Measurements from ENCODE around the gene COL6A3. TPM values are rescaled to one million over a fixed set of nuclear protein-coding genes. Genes with fewer than 3 reads are reported as not detected.

COL6A3 gene
- total RNA-seq, 1 experiment from 2014 or later: 0.57 TPM

GRCh38 chr2:237423891-237424290 is 9.9 kb upstream of the COL6A3 start:
- BruUV-seq (replicated peaks): no TSS peak
- no peaks in the 10 kb centered on the region for H3K9me3 ChIP-seq (ENCODE audit: insufficient read depth, low read depth)
- no peaks in the 10 kb centered on the region; the same call in 1 of the 2 replicates for H3K4me1 ChIP-seq (replicated peaks; ENCODE audit: insufficient read depth)
- H3K36me3 ChIP-seq (ENCODE audit: low read depth): no peaks in the 10 kb centered on the region
- no peak overlapping the region for H3K27ac ChIP-seq
- no peaks in the 10 kb centered on the region for H3K27me3 ChIP-seq (ENCODE audit: insufficient read depth, low read depth)
- H2AFZ ChIP-seq: no peak overlapping the region
- H3K79me2 ChIP-seq (ENCODE audit: low read depth): no peaks in the 10 kb centered on the region
- no peak overlapping the region for H3K4me3 ChIP-seq
- no peak for TF ChIP-seq CTCF (conservative IDR thresholded peaks at IDR 0.05)
- no peak for TF ChIP-seq EZH2 (IDR thresholded peaks at IDR 0.05; ENCODE audit: low read depth)
- POLR2A ChIA-PET (ENCODE audit: unreplicated experiment): no interaction called here
- no peaks in the 10 kb centered on the region for H3F3A ChIP-seq (ENCODE audit: insufficient read depth, low read depth)
- H3K4me2 ChIP-seq: no peak overlapping the region
- H4K20me1 ChIP-seq (ENCODE audit: insufficient read depth): no peaks in the 10 kb centered on the region
- CTCF ChIA-PET: interaction anchor here (0.6 kb wide), 1 partner anchor 99 kb away, joined by 3 read pairs; no protein-coding TSS in a partner anchor
- intact Hi-C loops (cut with micrococcal nuclease; ENCODE audit: unreplicated experiment): no loop called here
- no peaks in the 10 kb centered on the region for H3K9me2 ChIP-seq (ENCODE audit: insufficient read depth)
- no peak for DNase-seq

- no peak overlapping the region for H3K4me2 ChIP-seq
- no peaks in the 10 kb centered on the region for H3F3A ChIP-seq (ENCODE audit: insufficient read depth, low read depth)
- no peaks in the 10 kb centered on the region for H3K9me2 ChIP-seq (ENCODE audit: insufficient read depth)
- H3K4me1 ChIP-seq (replicated peaks; ENCODE audit: insufficient read depth): no peaks in the 10 kb centered on the region; the same call in 1 of the 2 replicates
- intact Hi-C loops (cut with micrococcal nuclease; ENCODE audit: unreplicated experiment): no loop called here
- BruUV-seq (replicated peaks): no TSS peak
- H3K9me3 ChIP-seq (ENCODE audit: insufficient read depth, low read depth): no peaks in the 10 kb centered on the region
- H3K36me3 ChIP-seq (ENCODE audit: low read depth): no peaks in the 10 kb centered on the region
- H3K27ac ChIP-seq: no peak overlapping the region
- ChIA-PET POLR2A (ENCODE audit: unreplicated experiment) (no interaction called here), CTCF (interaction anchor here (0.6 to 1.9 kb wide), 14 partner anchors 9 to 257 kb away, joined by 3 to 15 read pairs (median 7); no protein-coding TSS in a partner anchor)
- H3K4me3 ChIP-seq: no peak overlapping the region
- H2AFZ ChIP-seq: no peak overlapping the region
- DNase-seq: no peak
- H3K27me3 ChIP-seq (ENCODE audit: insufficient read depth, low read depth): no peaks in the 10 kb centered on the region
- H3K79me2 ChIP-seq (ENCODE audit: low read depth): no peaks in the 10 kb centered on the region
- TF ChIP-seq CTCF (conservative IDR thresholded peaks at IDR 0.05): no peak
- no peak for TF ChIP-seq EZH2 (IDR thresholded peaks at IDR 0.05; ENCODE audit: low read depth)
- no peaks in the 10 kb centered on the region for H4K20me1 ChIP-seq (ENCODE audit: insufficient read depth)
These were observed 8.3 kb upstream of the COL6A3 start for GRCh38 chr2:237422309-237422708.

GRCh38 chr2:237421542-237422116 is 7.7 kb upstream of the COL6A3 start:
- H3K4me2 ChIP-seq: peak overlapping the region; percentile 72
- no peaks in the 10 kb centered on the region for H3K9me3 ChIP-seq (ENCODE audit: insufficient read depth, low read depth)
- no TSS peak for BruUV-seq (replicated peaks)
- no peaks in the 10 kb centered on the region for H3K36me3 ChIP-seq (ENCODE audit: low read depth)
- intact Hi-C loops (cut with micrococcal nuclease; ENCODE audit: unreplicated experiment): loop anchor here (1.0 kb wide), 3 partner anchors 54 to 250 kb away; no protein-coding TSS in a partner anchor
- no peaks in the 10 kb centered on the region for H3K79me2 ChIP-seq (ENCODE audit: low read depth)
- H3K4me1 ChIP-seq (replicated peaks; ENCODE audit: insufficient read depth): no peaks in the 10 kb centered on the region; the same call in 1 of the 2 replicates
- H3K27ac ChIP-seq: no peak overlapping the region
- ChIA-PET CTCF (interaction anchor here (0.6 to 1.9 kb wide), 20 partner anchors 9 to 829 kb away, joined by 3 to 15 read pairs (median 6); no protein-coding TSS in a partner anchor), POLR2A (ENCODE audit: unreplicated experiment) (interaction anchor here (0.6 kb wide), 2 partner anchors 106 to 140 kb away, joined by 5 to 11 read pairs; no protein-coding TSS in a partner anchor)
- no peaks in the 10 kb centered on the region for H3K9me2 ChIP-seq (ENCODE audit: insufficient read depth)
- TF ChIP-seq CTCF (conservative IDR thresholded peaks at IDR 0.05) (peak; percentile 91), EZH2 (IDR thresholded peaks at IDR 0.05; ENCODE audit: low read depth) (no peak)
- no peaks in the 10 kb centered on the region for H3F3A ChIP-seq (ENCODE audit: insufficient read depth, low read depth)
- H4K20me1 ChIP-seq (ENCODE audit: insufficient read depth): no peaks in the 10 kb centered on the region
- H3K4me3 ChIP-seq: peak overlapping the region; percentile 32; the same call in 1 of the 2 replicates
- DNase-seq: peak; percentile 62 to 87
- H2AFZ ChIP-seq: peak overlapping the region; percentile 72
- H3K27me3 ChIP-seq (ENCODE audit: insufficient read depth, low read depth): no peaks in the 10 kb centered on the region

Data from PC-9 (cell line).